CD4-positive, alpha-beta T cell treated with Interleukin-6 at 100 ng/mL for 8 hours (primary cell): ENCODE measurements around the gene TRPC1.

Experiments used
- DNase-seq: peaks from one replicate; pipeline ENCODE4 v3.0.0-alpha.2; 2020; ENCODE audit warnings: mixed read lengths, low spot score

Gene TRPC1

DNA sequence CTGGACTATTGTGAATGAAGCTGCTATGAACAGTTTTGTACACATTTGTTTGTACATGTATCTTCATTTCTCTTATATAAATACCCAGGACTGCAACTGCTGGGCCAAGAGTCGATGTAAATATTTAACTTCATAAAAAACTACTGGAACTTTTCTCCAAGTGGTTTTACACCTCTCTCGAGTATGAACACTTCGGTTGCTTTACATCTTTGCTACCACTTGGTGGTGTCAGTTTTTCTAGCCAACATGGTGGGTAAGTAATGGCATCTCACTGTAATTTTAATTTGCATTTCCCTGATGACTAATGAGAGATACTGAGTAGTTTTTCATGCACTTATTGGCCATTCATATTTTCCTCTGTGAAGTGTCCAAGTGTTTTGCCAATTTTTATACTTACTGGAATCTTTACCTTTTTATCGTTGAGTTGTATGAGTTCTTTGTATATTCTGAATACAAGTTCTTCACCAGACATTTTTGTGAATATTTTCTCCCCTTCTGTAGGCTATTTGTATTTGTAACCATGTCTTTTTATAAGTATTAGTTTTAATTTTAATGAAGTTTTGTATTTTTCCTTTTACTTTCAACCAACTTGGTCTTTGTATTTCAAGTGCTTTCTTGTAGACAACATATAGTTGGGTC, 120.6 kb downstream of the TRPC1 start:
- DNase-seq, result no peak

DNA sequence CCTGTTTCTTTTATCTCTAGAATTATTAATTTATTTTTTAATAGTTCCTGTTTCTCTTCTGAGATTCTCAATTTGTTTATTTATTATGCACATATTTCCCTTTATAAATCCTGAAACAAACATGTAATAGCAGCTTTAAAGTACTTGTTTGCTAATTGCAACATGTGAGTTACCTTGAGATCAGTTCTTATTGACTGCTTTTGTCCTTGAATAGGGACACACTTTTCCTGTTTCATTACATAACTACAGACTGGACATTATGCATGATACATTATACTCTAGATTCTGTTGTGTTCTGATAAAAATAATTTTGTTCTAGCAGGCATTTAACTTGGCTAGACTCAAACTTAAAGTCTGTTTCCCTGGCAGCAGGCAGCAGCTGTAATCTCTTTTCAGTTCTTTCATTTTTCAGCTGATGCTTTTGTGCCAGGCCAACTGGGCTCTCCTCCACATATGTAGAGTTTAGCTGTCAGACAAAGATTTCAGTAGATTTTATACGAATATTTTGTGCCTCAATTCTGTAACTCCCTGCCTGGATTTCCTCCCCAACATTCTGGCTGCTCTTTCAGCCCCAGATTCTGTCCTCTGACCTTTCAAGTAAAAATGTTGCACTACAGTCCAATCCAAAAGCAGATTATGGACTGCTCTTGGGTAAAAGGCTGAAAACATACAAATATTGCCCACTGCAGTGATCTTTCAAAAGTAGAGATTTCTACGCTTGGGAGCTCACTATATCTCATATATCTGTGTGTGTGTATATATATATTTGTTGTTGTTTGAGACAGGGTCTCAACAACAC, 123.1 kb downstream of the TRPC1 start:
- DNase-seq, result no peak

DNA sequence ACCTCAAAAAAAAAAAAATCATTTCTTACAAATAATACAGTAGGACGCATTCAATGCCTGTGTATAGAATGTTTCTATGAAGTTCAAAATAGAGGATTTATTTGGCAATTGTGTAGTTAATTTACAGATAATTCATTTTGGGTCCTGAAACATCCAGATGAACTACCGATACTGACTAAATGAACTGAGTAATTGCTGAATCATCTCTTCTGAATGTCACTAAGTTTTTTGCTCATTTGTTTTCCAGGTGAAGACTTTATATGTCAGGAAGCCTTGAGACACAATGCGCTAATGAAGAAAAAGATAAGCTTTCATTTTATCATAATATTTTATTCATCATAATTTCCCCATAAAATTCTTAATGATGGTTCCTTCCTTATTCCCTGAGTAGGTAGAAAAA, 125.3 kb downstream of the TRPC1 start:
- DNase-seq, result no peak

DNA sequence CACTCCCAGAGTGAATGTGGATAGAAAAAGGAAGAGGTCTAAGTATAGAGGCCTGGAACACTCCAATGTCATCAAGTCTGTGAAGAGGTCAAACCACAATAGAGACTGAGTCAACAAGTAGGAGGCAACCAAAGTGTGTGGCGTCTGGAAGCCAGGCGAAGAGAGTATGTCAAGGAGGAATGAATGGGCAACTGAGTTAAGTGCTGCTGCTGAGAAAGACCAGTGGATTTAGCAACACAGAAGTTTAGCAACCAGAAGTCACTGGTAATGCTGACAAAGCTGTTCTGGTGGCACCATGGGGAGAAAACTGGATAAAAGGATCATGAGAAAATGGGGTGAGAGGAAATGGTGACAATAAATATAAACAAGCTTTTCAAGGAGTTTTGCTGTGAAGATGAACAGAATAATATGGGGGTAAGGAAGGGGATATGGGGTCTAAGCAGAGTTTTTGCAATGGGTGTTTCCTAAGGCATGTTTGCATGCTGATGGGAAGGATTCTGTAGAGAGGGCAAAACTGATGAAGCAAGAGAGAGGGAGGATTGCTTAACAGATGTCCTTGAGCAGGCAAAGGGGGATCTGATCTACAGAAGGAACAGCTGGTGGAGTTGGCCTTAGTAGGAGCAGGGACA, 126.7 kb downstream of the TRPC1 start:
- no peak for DNase-seq

DNA sequence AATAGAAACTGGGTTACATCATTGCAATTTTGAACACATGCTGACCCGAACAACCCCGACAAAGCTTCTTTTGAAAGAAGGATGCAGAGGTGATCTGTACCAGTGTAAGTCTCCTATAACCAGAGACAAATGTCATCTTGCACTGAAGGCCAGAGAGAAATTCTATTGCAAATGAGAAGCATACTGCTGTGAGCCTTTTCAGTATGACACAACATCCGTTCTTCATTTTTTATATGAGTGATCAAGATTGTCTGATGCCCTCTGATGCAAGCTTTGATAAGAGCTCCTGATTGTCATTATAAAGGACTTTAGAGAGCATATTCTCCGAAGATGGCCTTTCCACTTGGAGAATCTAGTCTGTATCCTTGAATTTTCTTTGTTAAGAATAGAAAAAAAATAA, 128.2 kb downstream of the TRPC1 start:
- DNase-seq, result no peak

DNA sequence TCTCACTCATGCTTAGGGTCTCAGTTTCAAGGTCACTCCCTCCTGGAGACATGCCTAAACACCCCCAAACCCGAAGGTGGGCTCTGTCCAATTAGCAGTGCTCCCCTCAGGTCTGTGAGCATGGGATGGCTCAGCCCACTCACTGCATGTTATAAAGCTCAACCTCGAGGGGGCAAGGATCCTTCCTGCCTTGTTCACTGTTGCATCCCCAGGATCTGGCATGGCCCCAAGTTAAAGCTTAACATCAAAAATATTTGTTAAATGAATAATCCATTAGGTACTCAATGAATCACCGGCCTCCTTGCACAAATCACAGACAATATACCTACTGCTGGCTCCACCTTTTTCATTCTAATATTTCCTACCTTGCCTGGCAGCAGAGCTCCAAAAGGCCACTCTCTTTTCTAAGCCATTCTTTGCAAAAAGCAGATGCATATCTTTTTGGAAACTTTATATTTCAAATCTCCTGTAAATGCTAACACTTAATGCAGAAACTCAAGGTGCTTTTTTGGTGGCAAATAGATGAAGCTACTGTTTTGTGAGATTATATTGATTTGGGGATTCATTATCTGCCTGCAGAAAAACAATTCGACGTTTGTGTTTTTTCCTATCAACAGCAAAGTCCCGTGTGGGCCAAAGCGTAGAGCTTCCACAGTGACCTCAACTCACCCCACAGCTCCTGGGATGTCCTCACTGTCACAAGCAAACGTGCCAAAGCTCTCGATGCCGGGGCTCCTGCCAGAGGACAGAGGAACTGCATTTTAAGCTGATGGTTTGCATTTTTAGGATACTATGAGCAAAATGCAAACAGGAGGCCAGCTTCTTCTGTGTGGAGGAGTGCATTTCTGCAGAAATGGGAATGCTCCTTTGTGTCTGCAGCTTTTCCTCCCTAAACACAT, 129.7 kb downstream of the TRPC1 start:
- DNase-seq, result no peak

DNA sequence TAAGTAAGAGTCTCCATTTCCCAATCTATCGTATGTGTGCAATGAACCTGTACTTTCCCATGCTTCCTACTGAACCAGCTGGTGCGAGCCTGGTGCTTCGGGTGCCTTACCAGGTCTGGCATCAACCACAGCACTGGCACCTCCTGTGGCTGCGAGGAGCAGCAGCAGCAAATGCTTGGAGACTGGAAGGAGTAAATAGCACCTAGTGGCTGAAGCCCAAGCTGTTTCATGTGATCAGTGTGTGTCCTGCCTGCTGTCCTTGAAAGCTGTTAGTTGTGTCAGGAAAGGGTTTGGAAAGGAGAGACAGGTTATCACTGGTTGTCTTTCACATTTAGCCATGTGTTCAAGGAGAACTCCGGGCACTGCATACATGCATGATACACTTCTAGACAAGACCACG, 133.2 kb downstream of the TRPC1 start:
- DNase-seq, result no peak
